MM.1S (cell line): ENCODE data around the gene GFPT1.

Source experiments
- DNase-seq: peaks from one replicate; pipeline ENCODE4 v3.0.0-alpha.2; 2015
- H2AFZ ChIP-seq: fragments of 300-600 bp; sonication (generic); 2 replicates; pipeline ENCODE4 v1.6.0; 2016; ENCODE audit warnings: antibody characterized with exemption, low read length
- H3F3A ChIP-seq: fragments of 300-600 bp; sonication (generic); 2 replicates; pipeline ENCODE4 v1.6.1; 2016; ENCODE audit warnings: mild to moderate bottlenecking, antibody characterized with exemption, low read length, moderate library complexity, mixed read lengths; ENCODE audit not compliant: insufficient read depth
- H3K27ac ChIP-seq: fragments of 300-600 bp; sonication (generic); 2 replicates; pipeline ENCODE4 v1.5.1; 2016; ENCODE audit warnings: mild to moderate bottlenecking, low read length
- H3K27me3 ChIP-seq: fragments of 300-600 bp; sonication (generic); replicated peaks from 2 replicates; pipeline ENCODE4 v1.6.0; 2016; ENCODE audit warnings: low read length; ENCODE audit not compliant: insufficient read depth
- H3K36me3 ChIP-seq: fragments of 300-600 bp; sonication (generic); replicated peaks from 2 replicates; pipeline ENCODE4 v1.6.1; 2016; ENCODE audit warnings: mild to moderate bottlenecking, low read length, mixed read lengths; ENCODE audit not compliant: insufficient read depth
- H3K4me1 ChIP-seq: fragments of 300-600 bp; sonication (generic); 2 replicates; pipeline ENCODE4 v1.6.1; 2016; ENCODE audit warnings: low read length, mixed read lengths
- H3K4me2 ChIP-seq: fragments of 300-600 bp; sonication (generic); 2 replicates; pipeline ENCODE4 v1.6.0; 2016; ENCODE audit warnings: low read depth, low read length
- H3K4me3 ChIP-seq: fragments of 300-600 bp; sonication (generic); 2 replicates; pipeline ENCODE4 v1.5.1; 2016; ENCODE audit warnings: low read length, mixed read lengths
- H3K79me2 ChIP-seq: fragments of 300-600 bp; sonication (generic); 2 replicates; pipeline ENCODE4 v1.6.1; 2016; ENCODE audit warnings: mixed run types, low read length, mixed read lengths
- H3K9ac ChIP-seq: fragments of 300-600 bp; sonication (generic); 2 replicates; pipeline ENCODE4 v1.6.1; 2016; ENCODE audit warnings: low read length, mixed read lengths
- H3K9me2 ChIP-seq: fragments of 300-600 bp; sonication (generic); replicated peaks from 2 replicates; pipeline ENCODE4 v1.6.1; 2016; ENCODE audit warnings: mild to moderate bottlenecking, low read length, mixed read lengths; ENCODE audit not compliant: insufficient read depth
- H3K9me3 ChIP-seq: fragments of 300-600 bp; sonication (generic); replicated peaks from 2 replicates; pipeline ENCODE4 v1.6.1; 2016; ENCODE audit warnings: mild to moderate bottlenecking, low read length, mixed read lengths; ENCODE audit not compliant: insufficient read depth
- H4K20me1 ChIP-seq: fragments of 300-600 bp; sonication (generic); 2 replicates; pipeline ENCODE4 v1.6.1; 2016; ENCODE audit warnings: mild to moderate bottlenecking, low read length, moderate library complexity, mixed read lengths; ENCODE audit not compliant: insufficient read depth
- CTCF ChIP-seq: fragments of 300-600 bp; sonication (generic); IDR thresholded peaks from 2 replicates; pipeline ENCODE4 v1.5.1; 2016; ENCODE audit warnings: antibody characterized with exemption, low read length, mixed read lengths
- EZH2 ChIP-seq: fragments of 300-600 bp; sonication (generic); optimal IDR thresholded peaks from 2 replicates; pipeline ENCODE3; 2017; ENCODE audit warnings: low read depth, mild to moderate bottlenecking, antibody characterized with exemption, low read length, mixed read lengths
- EZH2phosphoT487 ChIP-seq: fragments of 300-600 bp; sonication (generic); IDR thresholded peaks from 2 replicates; pipeline ENCODE4 v1.6.1; 2018; ENCODE audit warnings: antibody characterized with exemption, low read length

The GFPT1 gene

GRCh38 chr2:69306822-69307578 is 80.0 kb downstream of the GFPT1 start:
- Histone ChIP-seq H3K27me3 (peaks cover 11% of the 10 kb centered on the region), H3K4me2 (peak overlapping the region; percentile 98), H3F3A (no peaks in the 10 kb centered on the region), H3K79me2 (no peaks in the 10 kb centered on the region), H2AFZ (peak overlapping the region; percentile 96), H3K9ac (peak overlapping the region; percentile 34; the same call in 1 of the 2 replicates), H3K36me3 (no peaks in the 10 kb centered on the region), H3K9me2 (no peaks in the 10 kb centered on the region), H3K4me1 (no peaks in the 10 kb centered on the region), H3K27ac (no peak overlapping the region), H3K9me3 (no peaks in the 10 kb centered on the region), H3K4me3 (peak overlapping the region; percentile 73), H4K20me1 (no peaks in the 10 kb centered on the region)
- no peak for TF ChIP-seq EZH2
- TF ChIP-seq CTCF = peak; percentile 75
- TF ChIP-seq EZH2phosphoT487 = no peak
- peak; percentile 71 for DNase-seq

- peak overlapping the region; percentile 98 for H3K4me2 ChIP-seq
- H3K27ac ChIP-seq = no peak overlapping the region
- H3K9ac ChIP-seq = no peak overlapping the region; the same call in 1 of the 2 replicates
- peaks cover 11% of the 10 kb centered on the region for H3K27me3 ChIP-seq
- H3F3A ChIP-seq = no peaks in the 10 kb centered on the region
- H3K4me3 ChIP-seq = peak overlapping the region; percentile 73
- H4K20me1 ChIP-seq = no peaks in the 10 kb centered on the region
- H3K79me2 ChIP-seq = no peaks in the 10 kb centered on the region
- no peaks in the 10 kb centered on the region for H3K9me2 ChIP-seq
- no peaks in the 10 kb centered on the region for H3K4me1 ChIP-seq
- no peak for DNase-seq
- H2AFZ ChIP-seq = peak overlapping the region; percentile 96
- no peaks in the 10 kb centered on the region for H3K9me3 ChIP-seq
- H3K36me3 ChIP-seq = no peaks in the 10 kb centered on the region
- TF ChIP-seq CTCF (no peak), EZH2phosphoT487 (no peak), EZH2 (no peak)
Measured at GRCh38 chr2:69306393-69306821, 80.6 kb downstream of the GFPT1 start.

GRCh38 chr2:69305712-69306392 is 81.2 kb downstream of the GFPT1 start:
- no peaks in the 10 kb centered on the region for H3K9me2 ChIP-seq
- no peak for DNase-seq
- H3K27ac ChIP-seq = no peak overlapping the region
- H3K9ac ChIP-seq = no peak overlapping the region; the same call in 1 of the 2 replicates
- H3F3A ChIP-seq = no peaks in the 10 kb centered on the region
- no peak for TF ChIP-seq EZH2phosphoT487
- TF ChIP-seq CTCF = no peak
- no peak for TF ChIP-seq EZH2
- no peaks in the 10 kb centered on the region for H3K9me3 ChIP-seq
- peak overlapping the region; percentile 98 for H3K4me2 ChIP-seq
- peaks cover 11% of the 10 kb centered on the region for H3K27me3 ChIP-seq
- H3K36me3 ChIP-seq = no peaks in the 10 kb centered on the region
- H3K4me1 ChIP-seq = no peaks in the 10 kb centered on the region
- H3K79me2 ChIP-seq = no peaks in the 10 kb centered on the region
- peak overlapping the region; percentile 73 for H3K4me3 ChIP-seq
- no peaks in the 10 kb centered on the region for H4K20me1 ChIP-seq
- H2AFZ ChIP-seq = peak overlapping the region; percentile 96
